MCF 10A (cell line): ENCODE results near the gene LZTR1. TPM values are rescaled to one million over a fixed set of nuclear protein-coding genes. Genes with fewer than 3 reads are reported as not detected.

Experiments used
- BruUV-seq: library from RNA; stranded (reverse); fragments of 400-500 nt; replicated peaks from 2 replicates; lab custom pipeline; 2021; lab: Mats Ljungman, UMichigan
- CTCF ChIA-PET: fragments of 300-600 bp; sonication (Branson Sonifier 250); formaldehyde crosslinking; extraction: SDS; loops from one replicate; lab custom pipeline; 2021; ENCODE audit warnings: antibody characterized with exemption, inconsistent platforms; lab: Yijun Ruan, JAX
- POLR2A ChIA-PET: fragments of 300-600, 350-650 bp; sonication (Branson Sonifier 250); formaldehyde crosslinking; extraction: SDS; loops from one replicate; lab custom pipeline; 2020; ENCODE audit warnings: antibody characterized with exemption, inconsistent platforms; lab: Yijun Ruan, JAX
- DNase-seq: peaks from one replicate; pipeline ENCODE4 v3.0.0-alpha.2; 2018; ENCODE audit not compliant: unreplicated experiment
- H3K27ac Mint-ChIP-seq: one replicate; pipeline ENCODE4 v1.8.0; 2022; ENCODE audit warnings: mild to moderate bottlenecking, low read depth, mixed read lengths; ENCODE audit not compliant: unreplicated experiment
- H3K27me3 Mint-ChIP-seq: one replicate; pipeline ENCODE4 v1.8.0; 2022; ENCODE audit warnings: mixed read lengths; ENCODE audit not compliant: insufficient read depth, unreplicated experiment
- H3K36me3 Mint-ChIP-seq: one replicate; pipeline ENCODE4 v1.8.0; 2022; ENCODE audit warnings: mild to moderate bottlenecking, moderate library complexity, mixed read lengths; ENCODE audit not compliant: insufficient read depth, unreplicated experiment
- H3K4me1 Mint-ChIP-seq: one replicate; pipeline ENCODE4 v1.8.0; 2022; ENCODE audit warnings: mixed read lengths; ENCODE audit not compliant: insufficient read depth, unreplicated experiment
- H3K4me3 Mint-ChIP-seq: one replicate; pipeline ENCODE4 v1.8.0; 2022; ENCODE audit warnings: mild to moderate bottlenecking, moderate library complexity, mixed read lengths; ENCODE audit not compliant: unreplicated experiment
- H3K9me3 Mint-ChIP-seq: one replicate; pipeline ENCODE4 v1.8.0; 2022; ENCODE audit warnings: mixed read lengths; ENCODE audit not compliant: unreplicated experiment
- CTCF ChIP-seq: fragments of 200-600 bp; IDR thresholded peaks from one replicate; pipeline ENCODE4 v1.8.0; 2022; ENCODE audit warnings: antibody characterized with exemption, mild to moderate bottlenecking; ENCODE audit not compliant: unreplicated experiment
- intact Hi-C: fragments of 100-400 bp; cut with micrococcal nuclease; formaldehyde crosslinking; loops from 2 replicates; pipeline ENCODE4 v1.14.1; 2022
- total RNA-seq: library from RNA; stranded (reverse); gene quantifications from 2 replicates; pipeline ENCODE4 v1.2.3, GENCODE V29; 2022

Gene LZTR1
- total RNA-seq, 1 experiment from 2014 or later, result 49.2 TPM

DNA sequence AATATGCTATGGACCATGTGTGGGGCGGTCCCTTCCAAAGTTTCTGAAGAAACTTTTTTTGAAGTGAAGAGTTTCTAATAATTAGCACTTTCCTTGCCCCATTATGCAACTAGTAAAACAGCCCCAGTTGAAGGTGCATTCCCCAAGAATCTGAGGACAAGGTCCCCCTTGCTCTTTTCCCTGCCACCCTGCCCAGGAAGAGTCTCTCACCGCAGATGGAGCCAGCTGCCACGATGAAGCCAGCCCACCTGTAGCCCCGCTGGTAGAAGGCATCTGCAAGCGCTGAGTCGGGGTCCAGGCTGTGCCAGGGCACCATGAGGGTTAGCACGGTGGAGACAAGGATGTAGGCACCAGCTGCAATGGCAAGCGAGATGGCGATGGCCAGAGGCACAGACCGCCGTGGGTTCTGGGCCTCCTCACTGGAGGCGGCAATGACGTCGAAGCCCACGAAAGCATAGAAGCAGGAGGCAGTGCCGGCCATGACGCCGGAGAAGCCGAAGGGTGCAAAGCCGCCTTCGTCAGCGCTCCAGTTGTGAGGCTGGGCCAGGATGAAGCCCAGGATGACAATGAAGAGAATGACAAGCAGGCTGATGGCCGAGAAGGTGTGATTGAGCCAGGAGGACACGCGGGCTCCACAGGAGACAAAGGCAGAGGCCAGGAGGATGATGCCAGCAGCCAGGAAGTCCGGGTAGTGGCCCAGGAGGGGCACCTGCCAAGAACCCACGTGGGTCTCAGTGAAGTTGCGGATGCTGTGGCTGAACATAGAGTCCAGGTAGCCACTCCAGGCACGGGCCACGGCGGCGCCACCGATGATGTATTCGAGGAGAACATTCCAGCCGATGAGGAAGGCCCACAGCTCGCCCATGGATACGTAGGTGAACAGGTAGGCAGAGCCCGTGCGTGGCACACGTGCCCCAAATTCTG is 48.8 kb downstream of the LZTR1 start:
- CTCF ChIA-PET, result no interaction called here
- H3K4me3 Mint-ChIP-seq, result no peak overlapping the region

DNA sequence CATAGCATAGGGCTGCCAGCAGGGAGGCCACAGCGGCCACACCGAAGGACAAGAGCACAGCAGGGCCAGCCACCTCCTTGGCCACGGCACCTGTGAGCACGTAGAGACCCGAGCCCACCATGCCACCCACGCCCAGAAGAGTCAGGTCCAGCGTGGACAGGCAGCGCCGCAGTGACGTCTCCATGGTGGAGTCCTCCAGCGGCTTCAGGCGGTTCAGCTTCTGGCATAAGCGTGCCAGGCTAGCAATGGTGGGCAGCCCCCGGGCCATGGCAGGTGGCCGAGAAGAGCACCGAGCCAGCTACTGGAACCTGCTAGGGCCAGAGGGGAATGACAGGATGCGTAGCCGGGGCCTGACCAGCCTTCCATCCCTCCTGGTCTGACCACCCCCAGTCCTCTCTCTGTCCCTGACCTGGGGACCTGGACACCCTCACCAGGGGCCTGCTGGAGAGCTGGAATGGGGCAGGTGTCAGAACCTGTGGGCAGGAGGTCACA is 49.5 kb downstream of the LZTR1 start:
- BruUV-seq, result no TSS peak
- Mint-ChIP-seq H3K4me1 (peaks cover 7% of the 10 kb centered on the region), H3K36me3 (no peaks in the 10 kb centered on the region), H3K4me3 (no peak overlapping the region), H3K27me3 (no peaks in the 10 kb centered on the region), H3K9me3 (no peaks in the 10 kb centered on the region), H3K27ac (no peak overlapping the region)
- POLR2A ChIA-PET, result no interaction called here
- TF ChIP-seq CTCF, result no peak
- no peak for DNase-seq
- intact Hi-C loops, result no loop called here
- CTCF ChIA-PET, result no interaction called here

More for the DNA sequence above, 48.8 kb downstream of the LZTR1 start:
- no peak for DNase-seq
- intact Hi-C loops, result no loop called here
- TF ChIP-seq CTCF, result no peak
- Mint-ChIP-seq H3K27me3 (no peaks in the 10 kb centered on the region), H3K9me3 (no peaks in the 10 kb centered on the region), H3K27ac (no peak overlapping the region), H3K4me1 (peaks cover 7% of the 10 kb centered on the region), H3K36me3 (no peaks in the 10 kb centered on the region)
- POLR2A ChIA-PET, result no interaction called here
- BruUV-seq, result no TSS peak

DNA sequence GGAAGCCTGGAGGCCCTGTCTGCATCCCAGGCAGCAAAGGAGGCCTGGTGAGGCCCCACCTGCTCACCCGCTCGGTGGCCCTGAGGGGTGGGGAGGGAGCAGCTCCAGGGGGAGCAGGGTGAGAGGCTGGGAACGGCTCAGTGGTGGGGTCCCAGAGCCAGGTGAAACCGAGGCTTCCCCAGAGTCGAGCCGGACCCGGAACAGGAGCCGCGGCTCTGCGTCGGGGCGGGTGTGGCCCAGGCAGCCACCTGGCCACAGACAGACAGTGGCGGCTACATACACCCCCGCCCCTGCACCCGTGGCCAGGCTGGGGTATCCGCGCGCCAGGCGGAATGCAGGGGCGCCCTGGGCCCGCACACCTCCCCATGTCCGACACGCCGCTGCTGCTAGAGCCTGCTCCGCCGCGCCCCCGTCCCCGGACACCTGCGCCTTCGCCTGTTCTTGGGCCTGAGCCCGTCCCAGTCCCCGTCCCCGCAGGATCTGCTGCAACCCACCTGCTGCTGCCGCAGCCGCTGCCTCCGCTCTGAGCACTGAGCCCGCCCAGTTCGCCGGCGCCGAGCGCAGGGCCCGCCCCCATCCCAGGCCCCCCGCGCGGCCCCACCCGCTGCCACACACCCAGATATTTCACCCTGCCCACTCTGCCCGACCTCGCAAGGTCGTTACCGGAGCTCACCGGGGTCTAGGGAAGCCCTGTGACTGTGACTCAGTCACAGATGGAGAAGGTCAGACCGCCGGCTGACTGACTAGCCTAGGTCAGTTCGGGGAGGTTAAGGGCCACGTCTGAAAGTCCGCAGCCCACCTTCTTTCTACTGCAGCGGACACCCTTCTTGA is 50.2 kb downstream of the LZTR1 start, which contains the start of gene SLC7A4:
Gene SLC7A4 (minus strand): TSS at position 525 of the 831 bp plus-strand sequence. CDS start 749 bp downstream, outside the sequence.
- CTCF ChIA-PET, result no interaction called here
- H3K4me3 Mint-ChIP-seq, result no peak within 1 kb of the TSS
- no TSS peak for BruUV-seq
- H3K27me3 Mint-ChIP-seq, result no peaks in the 10 kb centered on the region
- H3K27ac Mint-ChIP-seq, result no peak within 1 kb of the TSS
- DNase-seq, result no peak
- intact Hi-C loops, result no loop called here
- H3K4me1 Mint-ChIP-seq, result peaks cover 1% of the 10 kb centered on the region
- POLR2A ChIA-PET, result interaction anchor here (0.9 kb wide), 1 partner anchor 50 kb away, joined by 4 read pairs; the partner anchor contains the start of gene LZTR1
- no peaks in the 10 kb centered on the region for H3K9me3 Mint-ChIP-seq
- H3K36me3 Mint-ChIP-seq, result no peaks in the 10 kb centered on the region
- no peak for TF ChIP-seq CTCF
